GM04504 (cell line): Measurements from ENCODE around the gene STEAP4.

Experiments
- DNase-seq: peaks from one replicate; pipeline ENCODE4 v3.0.0-alpha.2; 2012; ENCODE audit warnings: low read depth

Gene STEAP4

DNA sequence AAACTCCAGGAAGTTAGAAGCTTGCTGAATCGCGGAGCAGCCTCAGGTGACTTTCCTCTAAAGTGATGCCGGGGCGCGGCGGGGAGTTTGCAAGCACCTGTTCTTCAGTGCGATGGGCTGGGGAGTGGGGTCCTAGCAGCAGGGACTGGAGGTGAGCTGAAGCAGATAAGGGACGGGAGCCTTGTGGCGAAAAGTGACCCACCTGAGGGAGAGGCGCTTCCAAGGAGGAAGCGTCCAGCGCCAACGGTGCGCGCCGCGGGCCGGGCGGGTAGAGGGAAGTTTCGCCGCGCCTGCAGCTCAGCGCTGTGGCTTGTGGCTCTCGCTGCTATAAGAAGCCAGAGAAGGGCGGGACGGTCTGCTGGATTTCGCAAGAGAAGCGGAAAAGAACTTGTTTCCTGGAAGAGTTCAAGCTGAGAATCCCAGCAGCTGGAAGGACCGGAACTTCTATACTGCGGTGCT, at the start of gene STEAP4:
Gene STEAP4, minus strand, starts transcription at position 305 of the 459 bp plus-strand sequence. CDS start 22,625 bp downstream, outside the sequence.
- peak; percentile 6 for DNase-seq

DNA sequence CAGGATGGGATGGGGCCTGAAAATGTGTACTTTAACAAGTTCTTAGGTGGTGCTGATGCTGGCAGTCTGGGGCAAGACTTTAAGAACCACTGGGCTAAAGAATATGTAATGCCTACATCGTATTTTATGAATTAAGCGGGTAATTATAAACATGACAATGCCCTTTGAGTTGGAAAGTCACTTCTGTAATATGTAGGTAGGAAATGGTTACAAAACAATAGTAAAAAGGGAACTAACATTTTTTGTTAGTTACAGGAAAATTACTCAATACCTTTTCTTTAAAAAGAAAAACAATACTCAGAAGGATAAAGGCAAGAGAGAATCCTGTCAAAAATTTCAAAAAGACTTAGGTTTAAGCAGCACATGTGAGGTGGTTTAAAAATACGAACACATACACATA, 48.3 kb upstream of the STEAP4 start:
- no peak for DNase-seq

DNA sequence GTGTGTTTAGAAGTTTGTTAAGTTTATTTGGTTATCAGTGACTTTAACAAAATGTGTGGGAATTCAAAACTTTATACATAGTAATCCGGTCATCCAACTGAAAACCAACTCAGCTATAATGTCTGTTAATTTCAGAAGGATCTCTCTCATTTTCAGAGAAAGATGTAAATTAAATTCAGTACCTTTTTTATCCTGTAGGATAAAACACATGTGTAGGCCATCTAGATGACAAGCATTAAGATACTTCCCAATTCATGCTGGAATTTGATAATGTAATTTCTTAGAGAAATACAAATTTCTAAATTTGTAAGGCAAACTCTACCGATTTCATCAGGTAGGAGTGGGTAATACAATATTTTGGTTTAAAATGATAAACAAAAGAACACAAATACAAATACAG, 43.4 kb upstream of the STEAP4 start:
- no peak for DNase-seq

DNA sequence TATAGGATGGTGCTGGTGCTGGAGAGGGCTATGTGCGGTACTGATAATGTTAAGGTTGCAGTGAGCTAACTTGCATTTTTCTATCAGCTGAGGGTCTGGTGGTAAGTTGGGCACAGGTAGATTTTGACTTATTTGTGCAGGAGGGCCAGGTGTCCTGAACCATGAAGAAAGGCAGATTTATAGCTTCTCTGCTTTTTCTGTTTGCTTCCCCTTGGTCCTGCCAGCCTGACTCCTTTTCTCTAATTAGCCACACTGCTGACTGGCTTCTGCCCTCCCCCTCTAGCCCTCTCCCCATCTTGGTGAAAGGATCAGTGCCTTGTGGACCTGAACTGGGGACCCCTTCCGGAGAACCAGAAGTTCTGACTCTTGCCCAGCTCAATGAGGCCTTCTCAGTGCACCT, 40.8 kb upstream of the STEAP4 start:
- no peak for DNase-seq

DNA sequence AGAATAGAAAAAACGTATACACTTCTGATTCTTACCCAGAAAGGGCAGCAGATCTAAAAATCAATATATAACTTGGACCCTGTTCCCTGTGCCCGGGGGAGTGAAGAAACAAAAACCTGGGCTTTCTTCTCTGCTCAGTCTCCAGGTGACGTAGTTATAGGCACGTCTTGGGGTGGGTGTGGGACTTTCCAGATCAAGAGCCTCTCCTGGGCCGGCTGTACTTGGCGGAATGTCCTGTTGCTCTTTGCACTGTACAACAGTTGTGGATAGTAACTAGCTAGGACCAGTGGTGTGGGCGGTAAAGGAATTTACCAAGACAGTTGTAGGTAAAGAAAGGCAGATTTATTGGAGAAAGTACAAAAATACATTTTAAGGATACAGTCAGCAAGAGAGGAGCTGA, 40.4 kb upstream of the STEAP4 start:
- DNase-seq = no peak

DNA sequence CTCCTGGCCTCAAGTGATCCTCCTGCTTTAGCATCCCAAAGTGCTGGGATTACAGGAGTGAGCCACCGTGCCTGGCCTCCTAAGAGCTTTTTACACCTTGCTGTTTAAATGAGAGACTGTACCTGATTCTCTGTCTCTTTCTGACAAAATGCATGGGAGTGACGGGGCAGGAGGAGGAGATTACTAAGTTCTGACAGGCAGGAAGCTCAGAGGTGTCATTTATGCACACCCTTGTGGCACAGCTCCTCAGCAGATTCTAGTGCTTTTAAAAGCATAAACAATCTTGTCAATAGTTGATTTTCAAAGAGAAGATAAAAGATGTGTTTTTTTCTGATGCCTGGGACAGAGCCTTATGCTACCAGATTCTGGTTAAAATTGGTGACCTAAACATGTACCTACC, 39.7 kb upstream of the STEAP4 start:
- no peak for DNase-seq

DNA sequence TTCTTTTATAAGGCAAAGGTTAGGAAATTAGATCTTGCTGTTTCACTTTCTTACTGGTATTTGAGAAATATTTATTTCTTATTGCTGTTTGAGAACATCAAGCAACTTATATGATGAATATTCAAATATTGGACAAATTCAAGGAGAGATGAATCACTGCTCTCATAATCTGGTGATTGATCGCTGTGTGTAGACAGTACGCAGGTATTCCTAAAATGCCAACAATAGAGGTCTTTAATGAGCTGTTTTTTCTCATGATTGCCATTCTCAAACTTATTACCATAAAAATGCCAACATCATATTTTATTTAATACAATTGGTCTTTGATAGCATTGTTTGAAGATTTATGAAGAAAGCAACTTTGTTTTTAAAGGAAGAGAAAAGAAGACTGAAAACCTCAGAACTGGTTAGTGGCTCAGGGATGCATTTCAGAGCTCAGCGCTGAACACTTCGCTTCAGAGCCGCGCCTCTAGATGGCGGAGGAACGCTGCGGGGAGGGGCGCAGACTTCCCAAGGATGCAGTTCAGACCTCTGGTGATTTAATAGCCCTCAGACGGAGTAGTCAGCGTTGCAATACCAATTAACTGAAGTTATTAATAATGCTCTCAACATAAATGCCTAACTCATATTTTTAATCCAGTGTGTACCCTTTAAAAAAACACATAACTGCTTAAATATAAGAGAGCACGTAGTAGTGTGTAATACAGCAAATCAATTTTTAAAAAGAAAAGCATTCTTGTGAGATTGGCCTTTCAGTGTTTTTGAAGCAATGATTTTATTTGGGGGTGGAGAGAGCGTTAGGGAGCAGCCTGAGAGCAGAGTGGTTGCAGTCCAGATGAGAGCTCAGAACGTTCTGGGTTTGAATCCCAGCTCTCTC, 38.5 kb upstream of the STEAP4 start:
- DNase-seq = no peak

DNA sequence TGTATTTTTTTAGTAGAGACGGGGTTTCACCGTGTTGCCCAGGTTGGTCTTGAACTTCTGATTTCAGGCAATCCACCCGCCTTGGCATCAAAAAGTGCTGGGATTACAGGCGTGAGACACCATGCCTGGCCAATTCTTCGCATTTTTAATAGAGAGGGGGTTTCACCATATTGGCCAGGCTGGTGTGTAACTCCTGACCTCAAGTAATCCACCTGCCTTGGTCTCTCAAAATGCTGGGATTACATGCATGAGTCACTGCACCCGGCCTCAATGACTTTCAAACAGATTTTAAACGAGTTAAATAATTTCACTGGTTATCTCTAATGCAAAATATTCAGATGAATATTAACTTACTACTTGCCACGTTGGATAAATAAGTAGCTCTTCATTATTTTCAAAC, 37.6 kb upstream of the STEAP4 start:
- no peak for DNase-seq

DNA sequence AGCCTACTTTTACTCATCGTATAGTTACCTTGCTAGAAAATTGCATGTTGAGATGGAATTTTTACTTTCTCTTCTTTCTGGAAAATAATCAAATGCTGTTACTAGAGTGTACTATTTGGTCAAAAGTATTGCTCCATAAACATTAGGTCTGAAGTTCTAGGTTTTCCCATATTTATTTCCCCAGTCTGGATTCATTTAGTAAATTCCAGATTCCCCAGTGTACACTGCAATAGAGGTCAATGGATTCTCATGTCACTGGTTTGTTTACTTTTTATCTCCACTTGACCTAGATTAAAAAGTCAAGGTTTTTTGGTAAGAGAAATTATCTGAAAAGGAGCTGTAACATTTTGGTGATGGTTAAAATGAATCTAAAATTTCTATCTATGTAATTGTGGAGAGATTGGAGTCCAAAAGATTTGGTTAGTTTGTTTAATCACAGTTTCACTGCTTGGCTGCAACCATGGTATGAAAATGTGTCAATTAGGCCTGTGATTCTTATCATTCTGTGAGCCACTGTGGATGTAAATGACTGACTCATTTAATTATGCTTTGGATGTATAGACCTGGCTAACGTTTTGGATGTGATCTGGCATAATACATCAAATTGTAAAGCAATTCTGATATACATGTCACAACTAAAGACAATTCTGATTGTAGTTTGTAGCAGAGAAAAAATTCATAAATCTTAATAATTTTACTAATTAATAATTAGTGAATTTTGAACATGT, 32.7 kb upstream of the STEAP4 start:
- DNase-seq = no peak

DNA sequence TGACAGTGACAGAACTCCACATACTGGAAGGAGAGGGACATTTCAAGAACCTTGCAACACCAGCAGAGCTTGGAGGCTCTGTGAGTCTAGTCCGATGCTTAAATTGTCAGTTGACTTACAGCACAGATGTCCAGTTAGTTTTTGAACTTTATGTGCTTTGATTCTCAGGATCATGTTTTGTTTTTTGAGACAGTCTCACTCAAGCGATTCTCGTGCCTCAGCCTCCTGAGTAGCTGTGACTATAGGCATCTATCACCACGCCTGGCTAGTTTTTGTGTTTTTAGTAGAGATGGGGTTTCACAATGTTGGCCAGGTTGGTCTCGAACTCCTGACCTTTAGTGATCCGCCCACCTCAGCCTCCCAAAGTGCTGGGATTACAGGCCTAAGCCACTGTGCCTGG, 31.8 kb upstream of the STEAP4 start:
- no peak for DNase-seq

DNA sequence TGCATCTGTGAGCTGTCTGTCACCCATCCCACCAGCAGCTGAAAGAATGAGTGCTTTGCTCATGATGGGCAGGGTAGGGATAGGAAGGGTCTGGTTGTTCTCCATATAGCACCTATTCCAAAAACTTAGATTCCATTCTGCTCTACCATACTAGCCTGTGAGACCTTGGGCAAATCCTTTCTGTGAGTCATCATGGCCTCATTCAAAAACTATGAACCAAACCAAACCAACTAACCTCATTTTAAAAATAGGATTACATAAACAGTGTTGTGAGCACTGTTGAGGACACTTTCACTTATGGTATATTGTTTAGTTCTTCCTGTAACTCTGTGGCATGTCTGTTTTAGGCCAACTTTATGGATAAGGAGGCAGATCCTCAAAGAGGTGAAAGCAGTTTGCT, 30.9 kb upstream of the STEAP4 start:
- no peak for DNase-seq

DNA sequence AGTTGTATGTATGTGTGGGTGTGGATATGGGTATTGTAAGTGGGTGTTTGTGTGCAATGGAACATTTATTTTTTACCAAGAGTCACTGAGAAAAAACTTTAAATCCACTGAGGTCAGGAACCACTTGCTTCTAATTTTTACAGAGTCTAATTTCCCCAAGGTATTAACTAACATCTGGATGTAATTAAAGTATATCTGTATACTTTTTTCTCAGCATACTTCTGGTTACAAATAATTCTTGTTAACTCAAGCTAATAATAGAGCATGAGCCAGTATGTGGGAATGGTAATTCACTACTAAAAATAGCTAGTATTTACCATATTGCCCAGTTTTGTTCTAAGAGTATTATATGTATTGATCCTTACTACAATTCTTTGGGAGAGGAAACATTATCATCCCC, 24.6 kb upstream of the STEAP4 start:
- DNase-seq = no peak

DNA sequence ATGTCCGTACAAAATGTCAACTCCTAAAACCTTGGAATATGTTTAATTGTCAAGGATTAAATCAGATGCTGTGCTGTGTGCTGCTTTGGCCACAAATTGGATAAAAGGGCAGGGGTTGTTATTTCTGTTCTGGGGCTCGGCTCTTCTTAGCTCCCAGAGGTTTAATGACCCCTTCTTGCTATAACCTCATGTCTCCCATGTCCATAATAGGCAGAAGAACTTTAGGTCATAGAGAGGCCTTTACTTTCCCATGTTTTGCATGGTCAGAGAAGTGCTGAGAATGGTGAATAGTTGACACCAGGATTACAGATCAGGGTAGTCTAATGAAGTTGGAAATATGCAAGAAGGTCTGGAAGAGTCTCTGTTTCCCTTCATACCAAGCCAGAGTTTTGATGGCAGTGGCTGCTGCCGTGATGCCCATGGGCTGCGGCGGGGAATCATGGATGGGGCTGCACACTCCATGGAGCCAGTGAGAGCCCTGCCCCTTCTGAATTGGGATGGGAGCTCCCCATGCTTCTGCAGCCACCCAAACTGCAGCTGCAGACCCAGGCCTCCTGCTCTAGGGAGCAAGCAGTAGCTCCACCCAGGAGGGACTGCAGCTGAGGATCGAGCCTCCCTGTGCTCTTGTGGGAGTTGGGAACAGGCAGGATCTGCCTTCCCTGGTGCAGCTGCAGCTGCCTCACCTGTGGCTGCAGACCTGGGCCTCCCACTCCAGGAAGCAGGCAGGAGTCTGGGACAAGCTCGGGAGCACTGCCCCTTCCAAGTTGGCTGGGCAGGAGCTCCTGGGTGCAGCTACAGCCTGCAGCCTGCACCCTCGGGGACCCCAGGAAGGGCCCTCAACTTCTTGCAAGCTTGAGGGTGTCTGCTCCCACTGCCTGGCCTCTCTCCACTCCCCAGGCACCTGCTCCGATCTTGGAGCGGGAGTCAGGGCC, 23.1 kb upstream of the STEAP4 start:
- DNase-seq = no peak

DNA sequence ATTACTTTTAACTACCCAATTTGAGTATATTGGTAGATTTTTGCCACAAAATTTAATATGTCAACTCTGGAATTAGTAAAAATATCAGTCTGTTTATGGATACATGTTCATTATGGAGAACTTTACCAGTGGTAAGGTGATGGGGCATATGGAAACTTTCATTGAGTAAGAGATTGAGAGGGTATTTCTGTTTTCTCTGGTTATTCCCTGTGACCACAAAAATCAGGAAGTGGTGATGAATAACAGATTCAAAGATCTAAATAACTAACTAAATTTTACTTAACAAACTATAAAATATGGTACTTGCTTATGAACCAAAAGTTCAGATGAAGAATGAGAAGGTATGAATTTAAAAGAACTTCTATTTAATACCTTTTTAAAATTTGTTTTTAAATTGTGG, 22.1 kb upstream of the STEAP4 start:
- DNase-seq = no peak

DNA sequence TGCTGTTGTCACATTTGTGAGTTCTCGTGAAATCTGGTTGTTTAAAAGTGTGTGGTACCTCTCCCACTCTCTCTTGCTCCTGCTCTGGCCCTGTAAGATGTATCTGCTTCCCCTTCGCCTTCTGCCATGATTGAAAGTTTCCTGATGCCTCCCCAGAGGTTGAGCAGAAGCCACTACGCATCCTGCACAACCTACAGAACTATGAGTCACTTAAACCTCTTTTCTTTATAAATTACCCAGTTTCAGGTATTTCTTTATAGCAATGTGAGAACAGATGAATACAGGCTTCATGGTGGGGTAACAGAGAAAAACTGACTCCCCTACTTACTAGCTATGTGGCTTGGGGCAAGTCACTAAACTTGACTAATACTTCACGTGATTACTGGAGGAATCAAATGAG, 18.0 kb upstream of the STEAP4 start:
- no peak for DNase-seq

DNA sequence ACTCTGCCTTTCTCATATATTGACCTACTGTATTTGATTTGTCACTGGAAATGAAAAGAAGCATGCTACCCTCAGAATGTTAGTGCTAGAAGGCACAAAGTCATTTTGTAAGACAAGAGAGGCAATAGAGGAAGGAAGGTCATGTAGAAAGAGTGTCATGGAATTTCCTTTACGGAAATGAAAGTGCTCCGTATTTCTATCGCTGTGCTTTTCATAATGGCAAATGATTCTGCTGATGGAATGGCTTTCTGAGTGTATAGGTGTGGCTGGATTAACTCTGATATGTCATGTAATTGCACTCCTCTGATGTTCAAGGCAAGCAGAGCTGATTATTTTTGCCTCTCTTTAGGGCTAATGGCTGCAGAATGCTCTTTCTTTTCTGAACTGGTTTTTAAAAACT, 15.5 kb upstream of the STEAP4 start:
- no peak for DNase-seq

DNA sequence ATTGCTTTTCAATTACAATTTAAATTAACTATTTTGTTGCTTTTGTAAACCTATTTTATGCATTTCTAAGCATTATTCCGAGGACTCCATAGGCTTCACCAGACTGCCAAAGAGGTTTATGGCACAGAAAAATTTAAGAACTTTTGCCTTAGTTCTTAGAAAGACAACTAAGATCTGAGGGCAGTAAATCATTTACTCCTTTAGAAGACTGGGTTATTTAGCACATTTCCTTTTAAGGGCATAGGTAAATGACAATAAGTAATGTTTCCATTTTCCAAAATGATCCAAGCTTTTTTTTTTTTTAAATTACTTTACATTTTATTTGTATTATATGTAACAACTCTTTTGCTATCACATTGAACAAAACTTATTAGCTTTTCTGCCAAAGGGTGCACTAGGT, 15.0 kb upstream of the STEAP4 start:
- no peak for DNase-seq

DNA sequence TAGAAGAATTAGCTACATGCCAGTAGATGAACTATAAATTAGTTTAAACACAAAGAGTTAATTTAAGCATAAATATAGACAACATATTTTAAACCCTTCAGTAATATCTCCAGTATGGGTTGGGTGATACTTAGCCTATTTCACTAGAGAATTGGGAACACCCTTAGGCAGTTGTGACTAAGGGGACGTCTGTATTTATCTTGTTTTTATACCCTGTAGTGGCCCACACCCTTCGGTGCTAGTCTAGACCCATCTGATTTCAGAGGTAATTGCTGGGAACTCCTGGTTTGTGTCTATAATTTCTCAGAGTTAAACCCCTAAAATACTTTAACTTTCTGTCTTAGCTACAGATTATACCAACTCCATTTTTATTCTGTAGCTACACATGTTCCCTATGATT, 11.5 kb upstream of the STEAP4 start:
- DNase-seq = no peak

DNA sequence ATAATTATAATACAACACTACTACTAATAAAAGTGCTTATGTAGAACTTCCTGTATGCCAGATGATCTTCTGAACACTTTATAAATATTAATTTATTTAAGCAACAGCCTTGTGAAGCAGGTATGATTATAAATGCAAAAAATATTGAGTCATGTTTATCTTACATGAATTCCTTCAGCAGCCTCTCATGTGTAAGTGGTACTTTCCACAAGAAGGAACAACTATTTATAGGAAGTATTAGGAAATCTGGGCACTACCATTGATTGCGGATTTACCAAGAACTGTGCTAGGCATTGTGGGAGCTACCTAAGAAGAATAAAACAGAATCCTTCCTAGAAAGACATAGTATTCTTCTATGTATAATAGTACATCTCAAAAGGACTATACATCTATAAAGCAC, 10.7 kb upstream of the STEAP4 start:
- no peak for DNase-seq

DNA sequence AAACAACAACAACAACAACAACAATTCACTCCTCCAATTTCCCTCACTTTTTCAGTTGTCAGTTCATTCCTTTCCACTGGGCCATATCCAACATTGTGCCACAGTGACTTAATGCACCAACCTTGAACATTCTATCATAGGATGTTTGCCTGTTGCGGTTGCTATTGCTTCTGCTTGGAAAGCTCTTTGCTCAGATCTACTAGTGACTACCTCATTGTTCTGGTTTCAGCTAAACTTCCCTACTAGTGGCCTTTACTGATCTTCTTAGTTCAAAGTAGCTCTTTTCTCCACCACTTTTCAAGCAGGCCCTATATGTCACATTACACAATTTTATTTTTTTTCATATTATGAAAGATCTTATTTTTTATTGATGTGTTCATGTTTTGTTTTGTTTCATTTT, 9.8 kb upstream of the STEAP4 start:
- no peak for DNase-seq

DNA sequence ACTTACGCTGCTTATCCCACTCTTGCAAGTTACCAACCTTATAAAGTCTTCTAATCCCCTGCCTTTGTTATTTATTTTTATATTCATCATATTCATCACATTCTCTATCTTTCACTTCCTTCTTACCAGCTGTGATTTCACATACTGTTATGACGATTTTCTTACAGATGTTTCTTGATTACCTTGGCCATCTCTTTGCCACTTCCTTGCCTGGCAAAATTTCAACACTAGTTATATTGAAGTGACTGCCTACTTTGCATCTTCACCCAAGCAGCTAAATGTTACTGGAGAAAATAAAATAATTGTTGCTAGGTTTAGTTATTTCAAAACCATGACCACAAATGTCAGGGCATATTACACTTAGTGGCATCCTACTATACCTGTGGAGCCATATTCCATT, 8.8 kb upstream of the STEAP4 start:
- DNase-seq = no peak

DNA sequence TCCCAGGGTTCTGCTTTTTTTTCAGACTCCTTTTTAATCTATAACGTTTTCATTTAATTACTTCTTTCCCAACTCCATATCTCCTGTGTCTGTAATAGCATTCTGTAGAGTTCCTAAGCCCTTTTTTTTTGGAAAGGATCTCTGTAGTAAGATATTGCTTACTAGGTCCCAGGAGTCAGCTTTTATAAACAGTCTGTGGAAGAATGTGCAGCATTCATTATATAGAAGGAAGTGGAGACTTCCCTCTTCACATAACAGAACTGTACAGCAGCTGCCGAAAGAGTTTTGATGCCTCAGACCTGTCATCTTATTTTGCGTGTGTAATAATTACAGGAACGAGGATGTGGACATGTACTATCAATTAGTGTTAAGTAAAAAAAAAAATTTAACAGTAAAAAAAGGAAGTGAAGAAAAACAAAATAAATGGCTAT, 7.4 kb upstream of the STEAP4 start:
- DNase-seq = no peak
